GM12874 (cell line): ENCODE measurements around the gene GMPR.

Experiments
- TF ChIP-seq, protein P1 (sequence below): IDR thresholded peaks from 2 replicates; pipeline ENCODE4 v1.5.1; 2011; ENCODE audit warnings: low read depth, mild to moderate bottlenecking, control low read depth, low read length, moderate library complexity; ENCODE audit not compliant: insufficient read depth

GMPR gene

DNA sequence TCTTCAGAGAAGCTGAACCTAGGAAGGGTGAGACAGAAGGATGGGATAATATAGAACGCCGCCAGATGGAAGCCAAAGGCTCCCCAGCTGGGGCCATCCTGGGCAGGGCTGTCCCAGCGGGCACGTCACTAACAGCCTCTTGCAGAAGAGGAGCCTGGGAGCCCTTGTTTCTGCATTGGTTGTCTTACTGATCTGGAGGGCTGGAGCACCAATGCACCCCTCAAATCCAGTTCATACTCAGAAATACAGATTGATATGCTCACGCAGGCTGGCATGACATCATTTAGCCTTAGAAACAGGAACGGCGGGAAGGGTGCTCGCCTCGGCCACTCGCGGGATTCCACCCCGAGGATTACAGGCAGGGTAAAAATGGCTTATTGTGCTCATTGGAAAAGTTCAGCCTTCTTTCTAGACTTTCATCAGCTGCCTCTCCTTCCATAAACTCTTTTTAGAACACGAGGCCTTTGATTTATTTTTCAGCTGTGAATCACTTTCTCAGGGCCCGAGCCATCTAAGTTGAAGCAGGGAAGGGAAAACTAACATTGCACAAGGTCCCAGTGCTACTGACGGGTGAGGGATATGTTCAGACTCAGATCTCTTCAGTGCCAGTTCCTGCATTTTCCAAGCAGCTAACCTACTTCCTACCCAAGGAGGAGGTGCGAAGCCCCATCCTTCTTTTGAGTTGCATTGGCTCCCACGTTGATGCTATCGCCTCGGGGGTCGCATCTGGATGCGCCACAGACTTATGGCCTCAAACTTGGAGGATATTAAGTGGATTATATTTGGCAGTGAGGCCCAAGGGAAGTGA, 82.3 kb downstream of the GMPR start:
- TF ChIP-seq, protein P1, sequence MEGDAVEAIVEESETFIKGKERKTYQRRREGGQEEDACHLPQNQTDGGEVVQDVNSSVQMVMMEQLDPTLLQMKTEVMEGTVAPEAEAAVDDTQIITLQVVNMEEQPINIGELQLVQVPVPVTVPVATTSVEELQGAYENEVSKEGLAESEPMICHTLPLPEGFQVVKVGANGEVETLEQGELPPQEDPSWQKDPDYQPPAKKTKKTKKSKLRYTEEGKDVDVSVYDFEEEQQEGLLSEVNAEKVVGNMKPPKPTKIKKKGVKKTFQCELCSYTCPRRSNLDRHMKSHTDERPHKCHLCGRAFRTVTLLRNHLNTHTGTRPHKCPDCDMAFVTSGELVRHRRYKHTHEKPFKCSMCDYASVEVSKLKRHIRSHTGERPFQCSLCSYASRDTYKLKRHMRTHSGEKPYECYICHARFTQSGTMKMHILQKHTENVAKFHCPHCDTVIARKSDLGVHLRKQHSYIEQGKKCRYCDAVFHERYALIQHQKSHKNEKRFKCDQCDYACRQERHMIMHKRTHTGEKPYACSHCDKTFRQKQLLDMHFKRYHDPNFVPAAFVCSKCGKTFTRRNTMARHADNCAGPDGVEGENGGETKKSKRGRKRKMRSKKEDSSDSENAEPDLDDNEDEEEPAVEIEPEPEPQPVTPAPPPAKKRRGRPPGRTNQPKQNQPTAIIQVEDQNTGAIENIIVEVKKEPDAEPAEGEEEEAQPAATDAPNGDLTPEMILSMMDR, result no peak

DNA sequence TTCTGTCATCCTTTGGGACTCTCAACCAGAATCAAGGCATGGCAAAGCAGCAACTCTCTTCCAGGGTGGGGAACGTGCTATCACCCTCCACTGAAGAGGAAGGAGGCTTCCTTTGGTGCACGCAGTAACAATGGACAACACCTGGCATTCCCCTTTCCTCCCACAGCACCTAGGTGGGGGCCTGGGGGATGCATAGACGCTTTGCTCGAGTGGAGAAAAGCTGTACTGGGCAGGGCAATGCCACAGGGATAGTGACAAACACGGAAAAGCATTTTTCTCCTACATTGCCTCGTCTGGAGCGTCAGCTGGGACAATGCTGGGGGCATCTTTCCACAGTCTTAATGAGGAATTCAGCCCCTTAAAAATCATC, 82.9 kb downstream of the GMPR start:
- TF ChIP-seq, protein P1, result no peak

DNA sequence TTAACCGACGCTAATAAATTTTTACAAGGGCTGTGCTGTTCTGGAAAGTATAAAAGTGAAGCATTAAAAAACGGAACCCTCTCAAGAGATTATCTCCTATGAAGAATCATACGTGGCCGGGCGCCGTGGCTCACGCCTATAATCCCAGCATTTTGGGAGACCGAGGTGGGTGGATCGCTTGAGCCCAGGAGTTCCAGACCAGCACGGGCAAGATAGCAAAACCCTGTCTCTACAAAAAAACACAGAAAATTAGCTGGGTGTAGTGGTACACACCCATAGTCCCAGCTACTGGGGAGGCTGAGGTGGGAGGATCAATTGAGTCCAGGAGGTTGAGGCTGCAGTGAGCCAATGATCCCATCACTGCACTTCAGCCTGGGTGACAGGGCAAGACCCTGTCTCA, 83.4 kb downstream of the GMPR start:
- TF ChIP-seq, protein P1, result no peak

DNA sequence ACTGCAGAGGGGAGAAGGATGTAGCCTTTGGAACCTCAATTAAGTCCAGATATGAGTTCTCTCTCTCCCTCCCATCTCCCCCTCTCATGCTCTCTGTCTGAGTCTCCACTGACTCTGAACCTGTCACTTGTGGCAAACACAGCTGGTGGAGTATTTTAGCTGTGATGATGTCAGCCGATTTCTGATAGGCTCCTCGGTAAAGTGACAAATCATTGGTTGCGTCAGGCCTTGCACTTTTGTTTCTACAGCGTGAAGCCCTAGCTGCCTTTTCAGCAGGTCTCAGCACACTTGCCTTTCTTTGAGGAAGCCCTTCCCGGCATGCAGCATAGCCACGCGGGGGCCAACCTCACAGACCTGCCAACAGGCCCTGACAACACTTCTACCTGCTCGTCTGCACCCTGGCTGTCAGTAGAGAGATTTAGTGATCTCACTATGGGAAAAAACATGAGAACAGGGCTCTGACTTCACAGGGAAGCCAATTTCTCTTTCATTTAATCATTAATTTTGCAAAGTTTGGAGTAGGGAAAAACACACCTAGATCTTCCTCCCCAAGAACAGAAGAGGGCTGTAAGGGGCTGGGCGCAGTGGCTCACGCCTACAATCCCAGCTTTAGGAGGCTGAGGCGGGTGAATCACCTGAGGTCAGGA, 84.4 kb downstream of the GMPR start:
- TF ChIP-seq, protein P1, result no peak

- TF ChIP-seq, protein P1, result no peak
These were observed 85.8 kb downstream of the GMPR start for GRCh38 chr6:16324184-16324583.

GRCh38 chr6:16324606-16325225, 86.3 kb downstream of the GMPR start:
- TF ChIP-seq, protein P1, result no peak

DNA sequence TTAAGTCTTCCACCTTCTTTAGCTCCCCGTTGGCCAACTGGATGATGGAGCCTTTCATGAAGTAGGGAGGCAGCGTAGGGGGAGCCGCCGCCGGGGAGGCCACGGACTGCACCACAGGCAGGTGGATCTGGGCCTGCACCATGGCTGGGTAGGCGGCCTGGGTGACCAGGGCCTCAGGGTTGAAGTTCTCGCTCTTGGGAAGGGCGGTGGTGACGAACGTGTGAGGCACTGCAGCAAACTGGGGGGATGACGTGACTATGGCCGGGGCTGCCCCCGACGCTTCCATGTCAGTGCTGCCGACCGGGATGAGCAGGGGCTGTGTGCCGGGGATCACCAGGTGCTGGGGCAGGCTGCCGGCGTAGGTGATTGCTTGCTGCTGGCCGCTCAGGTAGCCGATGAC, 88.1 kb downstream of the GMPR start:
- TF ChIP-seq, protein P1, result no peak
